Heart left ventricle (tissue), 16 donors: ENCODE measurements around the gene DYRK2. TPM values are rescaled to one million over a fixed set of nuclear protein-coding genes. Genes with fewer than 3 reads are reported as not detected.

Experiments used
- ATAC-seq, 4 donors: fragments of 200-7000 bp; cut with Tn5 transposase; one replicate each; pipeline ENCODE4 v1.9.1; 2020 to 2022; ENCODE audit warnings: moderate library complexity in 4 of 4, mild to moderate bottlenecking in 3 of 4, moderate number of reproducible peaks in 1 of 4
- DNase-seq, 5 donors: peaks; one replicate each; pipeline ENCODE4 v3.0.0-alpha.2; 2020
- H3K27ac ChIP-seq, 12 donors: fragments of 200-600 bp; sonication (generic) in 4 of 12; one replicate each; pipeline versions ENCODE4 v1.5.0 to v1.8.0; 2016 to 2022; ENCODE audit warnings: mild to moderate bottlenecking in 2 of 12
- H3K27me3 ChIP-seq, 9 donors: fragments of 200-600 bp; sonication (generic) in 2 of 9; one replicate each; pipeline versions ENCODE4 v1.5.1 to v1.8.0; 2016 to 2022; ENCODE audit warnings: mild to moderate bottlenecking in 3 of 9
- H3K36me3 ChIP-seq, 9 donors: fragments of 200-600 bp; sonication (generic) in 2 of 9; one replicate each; pipeline versions ENCODE4 v1.5.0 to v1.8.0; 2018 to 2022; ENCODE audit warnings: mild to moderate bottlenecking in 2 of 9
- H3K4me1 ChIP-seq, 12 donors: fragments of 200-600 bp; sonication (generic) in 4 of 12; one replicate each; pipeline versions ENCODE4 v1.5.0 to v1.8.0; 2016 to 2022; ENCODE audit warnings: mild to moderate bottlenecking in 3 of 12
- H3K4me3 ChIP-seq, 12 donors: fragments of 200-600 bp; sonication (generic) in 4 of 12; one replicate each; pipeline versions ENCODE4 v1.5.0 to v1.8.0; 2017 to 2022; ENCODE audit warnings: mild to moderate bottlenecking in 9 of 12, moderate library complexity in 4 of 12
- H3K9me3 ChIP-seq, 12 donors: fragments of 200-600 bp; sonication (generic) in 4 of 12; one replicate each; pipeline versions ENCODE4 v1.5.0 to v1.8.0; 2016 to 2022; ENCODE audit warnings: mild to moderate bottlenecking in 1 of 12
- POLR2A ChIP-seq, 2 donors: fragments of 450-650 bp; IDR thresholded peaks; one replicate each; pipeline ENCODE4 v1.6.1; 2017; ENCODE audit warnings: antibody characterized with exemption in 2 of 2, mild to moderate bottlenecking in 2 of 2, moderate library complexity in 2 of 2
- WGBS, 4 donors: extraction: QIAGEN DNeasy Blood & Tissue Kit in 2 of 4; methylation state at CpG; one replicate each; pipeline versions ENCODE4 v1.1.5 to v1.1.7; 2013 to 2018; 5-methylcytosine and 5-hydroxymethylcytosine counted together
- intact Hi-C, 10 donors: fragments of 100-400 bp; cut with DNase I; formaldehyde crosslinking; loops; one replicate each; pipeline versions ENCODE4 v1.11.1 to v1.14.2; 2022
- polyA plus RNA-seq, 2 donors: library from polyadenylated mRNA; stranded (reverse); fragments of 200-250 nt; gene quantifications; one replicate each; pipeline ENCODE4 v1.2.3, GENCODE V29; 2013
- total RNA-seq, 9 donors: library from RNA; depleted of rRNA in 2 of 9; stranded (reverse); fragments of >200 nt in 2 of 9; fragmentation: NEBNext Ultra II Directional in 3 of 9; extraction: Animal tissue kit (Norgen Biotek cat#: 25700) in 3 of 9; gene quantifications; one replicate each; pipeline versions ENCODE4 v1.1.0 to v1.2.4, GENCODE V29; 2016 to 2023
- TF ChIP-seq, protein P1 (sequence below), 12 donors: fragments of 200-600 bp; sonication (generic) in 4 of 12; IDR thresholded peaks; one replicate each; pipeline versions ENCODE4 v1.5.0 to v1.8.0; 2018 to 2022; ENCODE audit warnings: antibody characterized with exemption in 12 of 12, mild to moderate bottlenecking in 5 of 12
- donor health status: ischemic (EF 13 %, LVEDD 7.1; RV severe dilation, severe dysfunction).
- donor health status: healthy with polysubstance abuse.
- donor health status: DM: no; HTN: yes; CAD: no.
- donor health status: DM: no; HTN: no; CAD: no.
- donor health status: ischemic (EF 25% LVEDD 6.9; RV normal size, moderate dysfunction).
- donor health status: ischemic (EF 25% LVEDD 5.7; RV mildly dilated, moderate dysfunction).
- donor health status: healthy.
- donor health status: DM: yes; HTN: yes; CAD: no.
- donor health status: ischemic (EF 35%, LVEDD 5.7; RV mildly dilated, moderate dysfunction).
- donor health status: nonischemic (EF 11% LVEDD 7.7; RV severe dilation, severe dysfunction).
- donor health status: DM: yes; HTN: yes; CAD: no.
- donor health status: PGD.
- donor health status: ischemic (EF 29% LVEDD 5.4; RV normal size, mild dysfunction).
- donor health status: nonischemic (EF 23%, LVEDD 6.1; RV moderate dilation, normal function).

The DYRK2 gene
- total and polyA plus RNA-seq, 11 donors: 7.8 to 62.9 (median 37.8) TPM

DNA sequence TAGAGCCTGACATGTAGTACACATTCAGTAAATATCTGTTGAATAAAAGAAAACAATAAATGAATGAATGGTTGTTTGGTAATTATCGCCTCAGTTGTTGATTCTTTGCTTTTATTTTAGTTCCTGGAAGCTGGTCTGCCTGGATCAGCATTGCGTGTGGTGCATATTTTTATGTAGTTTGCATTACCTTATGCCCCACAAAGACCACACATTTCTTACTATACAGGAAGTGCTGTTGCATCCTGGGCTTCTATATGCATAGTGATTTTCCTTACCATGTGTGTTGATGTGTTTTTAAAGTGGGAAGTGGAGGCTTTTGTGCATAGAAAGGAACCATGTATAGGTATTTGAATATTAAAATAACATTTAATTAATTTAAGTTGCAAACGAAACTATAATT, 43.6 kb downstream of the DYRK2 start:
- Histone ChIP-seq H3K27me3 (no peaks in the 10 kb centered on the region), H3K4me3 (no peak overlapping the region), H3K9me3 (no peaks in the 10 kb centered on the region), H3K27ac (no peak overlapping the region), H3K4me1 (peaks cover 0 to 13% (median 3%) of the 10 kb centered on the region in 12 donors), H3K36me3 (no peaks in the 10 kb centered on the region)
- intact Hi-C loops: no loop called here
- TF ChIP-seq POLR2A (IDR thresholded peaks at IDR 0.05): no peak
- TF ChIP-seq, protein P1, sequence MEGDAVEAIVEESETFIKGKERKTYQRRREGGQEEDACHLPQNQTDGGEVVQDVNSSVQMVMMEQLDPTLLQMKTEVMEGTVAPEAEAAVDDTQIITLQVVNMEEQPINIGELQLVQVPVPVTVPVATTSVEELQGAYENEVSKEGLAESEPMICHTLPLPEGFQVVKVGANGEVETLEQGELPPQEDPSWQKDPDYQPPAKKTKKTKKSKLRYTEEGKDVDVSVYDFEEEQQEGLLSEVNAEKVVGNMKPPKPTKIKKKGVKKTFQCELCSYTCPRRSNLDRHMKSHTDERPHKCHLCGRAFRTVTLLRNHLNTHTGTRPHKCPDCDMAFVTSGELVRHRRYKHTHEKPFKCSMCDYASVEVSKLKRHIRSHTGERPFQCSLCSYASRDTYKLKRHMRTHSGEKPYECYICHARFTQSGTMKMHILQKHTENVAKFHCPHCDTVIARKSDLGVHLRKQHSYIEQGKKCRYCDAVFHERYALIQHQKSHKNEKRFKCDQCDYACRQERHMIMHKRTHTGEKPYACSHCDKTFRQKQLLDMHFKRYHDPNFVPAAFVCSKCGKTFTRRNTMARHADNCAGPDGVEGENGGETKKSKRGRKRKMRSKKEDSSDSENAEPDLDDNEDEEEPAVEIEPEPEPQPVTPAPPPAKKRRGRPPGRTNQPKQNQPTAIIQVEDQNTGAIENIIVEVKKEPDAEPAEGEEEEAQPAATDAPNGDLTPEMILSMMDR (IDR thresholded peaks at IDR 0.05): no peak
- no peak for ATAC-seq
- 96 to 98% (median 97%) methylated on average over 3 of the region's 3 CpGs for WGBS, 4 donors
- DNase-seq: no peak

DNA sequence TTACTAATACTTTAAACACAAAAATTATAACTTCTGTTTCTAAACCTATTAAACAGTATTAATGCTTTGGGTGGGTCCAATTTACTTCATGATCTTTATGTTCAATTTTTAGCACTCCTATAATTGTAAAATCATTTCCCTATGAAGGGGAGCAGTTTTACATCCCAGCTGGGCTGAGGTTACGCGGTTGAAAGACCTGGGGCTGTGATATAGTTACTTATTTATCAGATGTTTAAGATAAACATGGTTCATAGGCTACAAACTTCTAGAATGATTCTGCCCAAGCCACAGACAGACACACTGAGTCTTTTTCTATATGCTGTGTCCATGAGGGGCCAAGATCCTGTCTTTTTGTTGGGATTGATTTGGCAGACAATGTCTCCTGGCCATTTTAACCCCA, 44.4 kb downstream of the DYRK2 start:
- Histone ChIP-seq H3K9me3 (no peaks in the 10 kb centered on the region), H3K36me3 (no peaks in the 10 kb centered on the region), H3K4me3 (no peak overlapping the region), H3K4me1 (peaks cover 0 to 18% (median 6%) of the 10 kb centered on the region in 12 donors), H3K27me3 (no peaks in the 10 kb centered on the region), H3K27ac (no peak overlapping the region)
- DNase-seq (no peak), ATAC-seq (no peak)
- TF ChIP-seq POLR2A (IDR thresholded peaks at IDR 0.05): no peak
- TF ChIP-seq, protein P1 (IDR thresholded peaks at IDR 0.05): no peak
- WGBS, 4 donors: 97 to 100% (median 98%) methylated on average over 2 of the region's 2 CpGs
- intact Hi-C loops: no loop called here

DNA sequence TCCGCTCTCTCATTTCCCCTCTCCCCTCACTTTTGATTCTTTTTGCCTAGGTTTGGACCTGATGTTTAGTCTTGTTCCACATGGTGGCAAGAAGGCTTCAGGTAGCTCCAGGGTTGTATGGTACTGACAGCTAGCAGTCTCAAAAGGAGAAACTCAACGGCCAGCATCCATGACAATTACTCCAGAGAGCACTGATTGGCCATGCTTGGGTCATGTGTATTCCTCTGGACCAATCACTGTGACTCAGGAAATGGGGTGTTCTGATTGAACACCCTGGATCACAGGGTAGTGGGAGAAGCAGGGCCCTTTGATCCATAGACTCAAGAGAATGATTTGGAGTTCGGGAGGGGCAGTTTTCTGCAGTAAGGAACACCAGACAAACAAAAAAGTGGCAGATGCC, 45.3 kb downstream of the DYRK2 start:
- Histone ChIP-seq H3K4me3 (no peak overlapping the region), H3K4me1 (peaks cover 0 to 18% (median 8%) of the 10 kb centered on the region in 12 donors), H3K36me3 (no peaks in the 10 kb centered on the region), H3K27me3 (no peaks in the 10 kb centered on the region), H3K9me3 (no peaks in the 10 kb centered on the region), H3K27ac (no peak overlapping the region)
- no peak for ATAC-seq
- no peak for TF ChIP-seq POLR2A (IDR thresholded peaks at IDR 0.05)
- TF ChIP-seq, protein P1 (IDR thresholded peaks at IDR 0.05): no peak
- no peak for DNase-seq
- WGBS, 4 donors: 91 to 99% (median 93%) methylated on average over 3 of the region's 3 CpGs
- intact Hi-C loops: no loop called here

DNA sequence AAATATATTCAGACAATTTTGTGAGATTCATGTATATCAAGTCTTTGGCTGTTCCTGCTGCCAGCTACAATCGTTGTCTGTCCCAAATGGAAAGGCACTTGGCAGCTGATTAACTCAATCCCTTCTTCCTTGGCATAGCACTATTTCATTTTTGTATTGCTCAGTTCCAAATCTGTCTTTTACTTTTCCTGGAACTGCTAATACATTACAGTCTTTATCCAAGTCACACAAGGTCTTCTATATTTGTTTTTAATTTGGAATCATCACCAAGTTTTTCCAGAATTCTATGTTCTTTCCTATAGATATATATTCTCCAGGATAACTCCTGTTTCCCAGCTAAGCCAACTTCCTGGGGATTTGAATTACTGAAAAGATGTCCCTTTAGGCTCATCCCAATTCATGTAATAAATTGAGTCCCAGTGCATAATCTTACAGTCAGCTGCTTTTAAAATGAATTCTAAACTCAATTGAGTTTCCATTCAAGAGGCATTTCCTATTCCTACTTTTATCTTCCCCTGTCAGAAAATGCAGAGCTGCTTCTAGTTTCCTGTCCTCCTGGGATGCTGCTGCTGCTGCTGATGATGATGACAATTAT, 45.9 kb downstream of the DYRK2 start:
- ATAC-seq: no peak
- intact Hi-C loops: no loop called here
- Histone ChIP-seq H3K4me1 (peaks cover 0 to 22% (median 12%) of the 10 kb centered on the region in 12 donors), H3K27ac (no peak overlapping the region), H3K27me3 (no peaks in the 10 kb centered on the region), H3K9me3 (no peaks in the 10 kb centered on the region), H3K4me3 (no peak overlapping the region), H3K36me3 (no peaks in the 10 kb centered on the region)
- no peak for DNase-seq
- TF ChIP-seq POLR2A (IDR thresholded peaks at IDR 0.05): no peak
- TF ChIP-seq, protein P1 (IDR thresholded peaks at IDR 0.05): no peak
- whole genome bisulfite sequencing, 4 donors: 3 to 17% (median 11%) methylated on average over 1 of the region's 1 CpG
